Skeletal muscle tissue (tissue), 4 donors: Measurements from ENCODE around the gene MAPK9. TPM values are rescaled to one million over a fixed set of nuclear protein-coding genes. Genes with fewer than 3 reads are reported as not detected.
A peak's percentile ranks its signal among the peaks of the same experiment; 100 is the strongest.

Experiments
- H3K27ac ChIP-seq: one replicate; pipeline ENCODE4 v1.7.0; 2013; ENCODE audit warnings: mild to moderate bottlenecking, low read depth, low read length, inconsistent platforms
- H3K27me3 ChIP-seq, 3 donors: one replicate each; pipeline ENCODE4 v1.7.0; 2013; ENCODE audit warnings: low read length in 3 of 3; ENCODE audit not compliant: control insufficient read depth in 3 of 3, insufficient read depth in 3 of 3
- H3K36me3 ChIP-seq, 3 donors: one replicate each; pipeline ENCODE4 v1.7.0; 2013; ENCODE audit warnings: low read length in 3 of 3; ENCODE audit not compliant: control insufficient read depth in 3 of 3, insufficient read depth in 3 of 3
- H3K4me1 ChIP-seq, 3 donors: one replicate each; pipeline ENCODE4 v1.7.0; 2013; ENCODE audit warnings: low read length in 3 of 3, mild to moderate bottlenecking in 3 of 3; ENCODE audit not compliant: control insufficient read depth in 3 of 3, insufficient read depth in 3 of 3
- H3K4me3 ChIP-seq, 3 donors: one replicate each; pipeline ENCODE4 v1.7.0; 2013; ENCODE audit warnings: low read length in 3 of 3
- H3K9ac ChIP-seq, 3 donors: one replicate each; pipeline ENCODE4 v1.7.0; 2013; ENCODE audit warnings: low read length in 3 of 3, mild to moderate bottlenecking in 3 of 3, moderate library complexity in 2 of 3, low read depth in 1 of 3
- H3K9me3 ChIP-seq, 3 donors: one replicate each; pipeline ENCODE4 v1.7.0; 2013; ENCODE audit warnings: low read length in 3 of 3; ENCODE audit not compliant: control insufficient read depth in 3 of 3
- total RNA-seq: library from RNA; depleted of rRNA; stranded (reverse); fragments of >200 nt; gene quantifications from one replicate; pipeline ENCODE4 v1.2.3, GENCODE V29; 2014
- donor health status: Osteomylitis.

The MAPK9 gene
- total RNA-seq, 1 donor from 2014 or later: 31.3 TPM

DNA sequence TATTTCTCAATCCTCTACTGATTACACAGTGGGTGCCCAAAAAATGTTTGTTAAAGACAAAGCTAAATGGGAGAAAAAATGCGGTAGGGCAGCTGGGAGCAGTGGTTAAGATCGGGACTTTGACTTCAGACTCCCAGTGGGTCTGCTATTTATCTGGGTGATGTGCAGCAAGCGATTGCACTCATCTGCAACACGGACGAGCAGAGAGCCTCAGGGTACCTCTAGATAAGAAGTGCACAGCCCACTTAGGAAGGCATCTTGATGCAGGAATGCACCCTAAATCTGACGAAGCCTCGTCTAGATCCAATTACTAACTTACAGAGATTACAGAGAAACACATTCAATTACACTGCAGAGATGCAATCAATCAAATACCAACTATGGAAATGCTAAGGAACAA, 4.0 kb downstream of the MAPK9 start:
- H3K4me1 ChIP-seq: peaks cover 8 to 11% (median 9%) of the 10 kb centered on the region in 3 donors
- no peak overlapping the region for H3K9ac ChIP-seq
- H3K4me3 ChIP-seq: no peak overlapping the region
- H3K27me3 ChIP-seq: no peaks in the 10 kb centered on the region
- no peak overlapping the region for H3K27ac ChIP-seq
- no peaks in the 10 kb centered on the region for H3K9me3 ChIP-seq
- peaks cover 5 to 14% (median 6%) of the 10 kb centered on the region in 3 donors for H3K36me3 ChIP-seq

DNA sequence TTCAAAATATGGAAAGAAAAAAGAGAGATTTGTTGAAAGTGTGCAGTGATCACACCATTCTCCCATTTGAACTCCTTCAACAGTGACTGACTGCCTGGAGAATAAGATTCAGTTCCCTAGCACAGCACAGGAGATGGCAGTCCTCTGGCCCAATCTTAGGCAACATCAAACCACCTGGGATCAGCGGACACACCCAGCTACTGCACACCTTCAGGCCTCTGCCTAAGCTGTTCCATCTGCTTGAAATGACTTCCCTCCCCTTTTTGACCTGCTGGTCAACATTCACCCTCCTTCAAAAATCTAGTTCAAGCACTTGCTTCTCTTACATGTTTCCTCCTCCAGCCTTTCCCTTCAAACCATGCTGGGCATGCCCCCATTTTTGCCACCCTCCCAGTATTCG, 4.5 kb downstream of the MAPK9 start:
- Histone ChIP-seq H3K4me3 (no peak overlapping the region), H3K4me1 (peaks cover 8 to 11% (median 9%) of the 10 kb centered on the region in 3 donors), H3K27ac (no peak overlapping the region), H3K36me3 (peaks cover 9 to 16% (median 10%) of the 10 kb centered on the region in 3 donors), H3K9ac (no peak overlapping the region), H3K27me3 (no peaks in the 10 kb centered on the region), H3K9me3 (no peaks in the 10 kb centered on the region)

DNA sequence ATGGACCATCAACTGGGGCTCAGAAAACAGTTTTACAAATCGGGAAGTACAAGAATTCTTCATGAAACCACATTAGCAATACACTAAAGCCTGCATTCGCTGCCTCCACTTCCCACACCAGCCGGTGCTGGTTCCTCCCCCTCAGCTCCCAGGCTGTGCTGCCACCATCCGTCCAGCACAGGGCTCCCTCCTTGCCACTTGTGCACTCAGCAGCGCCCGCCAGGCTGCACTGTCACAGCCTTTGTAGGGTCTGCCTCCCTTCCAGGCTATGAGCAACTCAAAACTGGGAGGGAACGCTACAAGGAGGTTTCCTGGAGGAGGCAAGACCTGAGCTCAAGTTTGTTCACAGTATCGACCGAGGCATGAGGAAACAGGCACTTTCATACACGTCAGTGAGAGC, 7.7 kb downstream of the MAPK9 start:
- H3K9ac ChIP-seq: no peak overlapping the region
- H3K36me3 ChIP-seq: peaks cover 16 to 31% (median 21%) of the 10 kb centered on the region in 3 donors
- H3K9me3 ChIP-seq: no peaks in the 10 kb centered on the region
- no peaks in the 10 kb centered on the region for H3K27me3 ChIP-seq
- H3K4me3 ChIP-seq: no peak overlapping the region
- H3K27ac ChIP-seq: no peak overlapping the region
- H3K4me1 ChIP-seq: no peaks in the 10 kb centered on the region

DNA sequence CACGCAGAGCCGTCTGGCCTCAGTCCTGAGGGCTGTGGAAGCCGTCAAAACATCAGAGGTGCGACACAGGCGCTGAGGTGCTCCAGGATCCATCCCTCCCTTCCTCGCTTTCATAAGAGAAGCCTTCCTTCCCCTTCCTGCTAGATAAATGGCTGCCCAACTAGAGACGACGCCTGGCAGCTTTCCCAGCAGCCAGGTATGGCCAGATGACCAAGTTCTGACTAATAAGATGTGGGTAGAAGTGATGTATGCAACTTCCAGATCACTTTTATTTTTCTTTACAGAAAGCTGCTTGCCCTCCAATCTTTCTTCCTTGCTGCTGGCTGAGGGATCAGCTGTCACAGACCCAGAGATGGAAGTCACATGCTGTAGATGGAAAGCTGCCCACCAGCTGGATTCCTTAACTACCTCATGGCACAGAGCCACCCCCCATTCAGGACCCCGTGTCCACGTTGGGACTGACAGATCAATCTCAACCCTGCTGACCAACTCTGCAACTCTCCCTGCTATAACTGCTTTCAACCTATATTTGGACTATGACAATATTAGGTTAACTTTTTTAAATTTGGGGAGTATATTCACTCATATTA, 8.8 kb downstream of the MAPK9 start:
- H3K9me3 ChIP-seq: no peaks in the 10 kb centered on the region
- no peaks in the 10 kb centered on the region for H3K4me1 ChIP-seq
- H3K9ac ChIP-seq: no peak overlapping the region
- H3K4me3 ChIP-seq: no peak overlapping the region
- H3K36me3 ChIP-seq: peaks cover 18 to 35% (median 24%) of the 10 kb centered on the region in 3 donors
- no peaks in the 10 kb centered on the region for H3K27me3 ChIP-seq
- H3K27ac ChIP-seq: no peak overlapping the region

DNA sequence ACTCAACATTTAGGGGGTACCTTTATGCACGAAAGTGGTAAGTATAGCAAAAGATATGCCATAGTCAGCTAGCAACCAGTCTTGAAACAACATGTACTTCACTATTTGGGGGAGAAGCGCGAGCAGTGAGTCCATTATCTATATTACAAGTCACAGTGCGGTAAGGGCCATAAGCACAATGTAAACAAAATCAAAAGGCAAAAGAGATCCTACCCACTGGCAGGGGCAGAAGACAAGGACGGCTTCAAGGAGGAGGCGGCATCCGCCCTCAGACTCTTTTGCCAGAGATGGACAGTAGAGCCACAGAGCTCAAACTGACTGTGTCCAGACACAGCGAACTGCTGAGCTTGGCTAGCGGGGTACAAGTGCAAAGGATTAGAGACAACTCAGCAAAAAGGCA, 9.6 kb downstream of the MAPK9 start:
- H3K4me1 ChIP-seq: no peaks in the 10 kb centered on the region
- H3K27ac ChIP-seq: no peak overlapping the region
- H3K4me3 ChIP-seq: no peak overlapping the region
- H3K27me3 ChIP-seq: no peaks in the 10 kb centered on the region
- peaks cover 25 to 39% (median 32%) of the 10 kb centered on the region in 3 donors for H3K36me3 ChIP-seq
- no peak overlapping the region for H3K9ac ChIP-seq
- no peaks in the 10 kb centered on the region for H3K9me3 ChIP-seq

DNA sequence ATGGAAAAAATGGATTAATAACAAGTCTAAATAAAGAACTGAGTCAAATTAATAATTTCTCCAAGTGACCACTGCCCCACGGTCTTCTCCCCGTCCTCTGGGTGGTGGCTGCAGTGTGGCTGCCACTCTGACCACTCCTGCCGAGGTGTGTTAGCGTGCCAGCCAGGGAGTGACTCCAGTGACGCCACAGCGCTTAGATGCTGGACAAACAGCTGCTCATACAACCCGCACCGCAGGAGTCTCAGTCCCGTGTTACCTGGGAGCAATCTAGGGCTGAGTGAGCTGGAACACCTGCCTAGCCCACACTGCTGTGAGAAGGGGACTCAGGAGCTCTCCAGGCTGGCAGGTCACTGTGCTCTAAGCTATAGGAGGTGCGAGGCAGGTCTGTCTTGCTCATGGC, 10.2 kb downstream of the MAPK9 start:
- no peaks in the 10 kb centered on the region for H3K4me1 ChIP-seq
- peaks cover 29 to 44% (median 36%) of the 10 kb centered on the region in 3 donors for H3K36me3 ChIP-seq
- H3K27ac ChIP-seq: no peak overlapping the region
- no peak overlapping the region for H3K4me3 ChIP-seq
- H3K9me3 ChIP-seq: no peaks in the 10 kb centered on the region
- H3K9ac ChIP-seq: no peak overlapping the region
- no peaks in the 10 kb centered on the region for H3K27me3 ChIP-seq

DNA sequence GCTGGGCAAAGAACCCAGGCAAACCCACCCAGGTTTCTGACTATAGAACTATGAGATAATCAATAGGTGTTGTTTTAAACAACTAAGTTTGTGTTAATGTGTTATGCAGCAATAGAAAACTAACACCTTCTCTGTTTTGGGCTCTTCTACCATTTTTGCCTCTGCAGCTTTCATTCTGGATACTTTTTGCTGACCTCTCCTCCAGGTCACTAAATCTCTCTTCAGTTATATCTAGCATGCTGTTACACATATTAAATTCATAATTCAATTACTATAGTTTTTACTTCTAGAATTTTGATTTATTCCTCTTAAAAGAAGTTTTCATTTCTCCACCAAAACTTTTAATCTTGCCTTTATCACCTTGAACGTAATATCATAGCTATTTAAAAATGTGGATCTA, 17.2 kb downstream of the MAPK9 start:
- peaks cover 0 to 10% (median 0%) of the 10 kb centered on the region in 3 donors for H3K9me3 ChIP-seq

DNA sequence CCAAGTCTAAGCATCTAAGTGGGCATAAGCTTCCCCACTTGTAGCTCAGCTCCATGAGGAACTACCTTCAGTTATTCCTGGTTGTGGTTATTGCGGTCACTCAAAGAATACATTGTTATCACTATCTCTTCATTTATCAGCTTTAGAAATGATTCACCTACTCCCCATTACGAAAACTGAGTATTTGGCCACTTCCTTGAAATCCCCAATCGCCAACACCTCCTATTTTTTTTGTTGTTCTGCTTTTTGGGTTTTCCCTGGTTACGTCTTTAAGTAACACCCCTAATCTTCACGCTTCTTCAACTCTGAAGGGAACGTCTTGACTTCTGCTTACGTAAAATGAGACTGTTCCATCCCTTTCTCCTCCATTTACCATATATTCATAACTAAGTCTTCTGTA, 20.7 kb downstream of the MAPK9 start:
- Histone ChIP-seq H3K36me3 (peaks cover 38 to 49% (median 39%) of the 10 kb centered on the region in 3 donors), H3K9ac (no peak overlapping the region), H3K4me1 (no peaks in the 10 kb centered on the region), H3K4me3 (no peak overlapping the region), H3K27ac (no peak overlapping the region), H3K9me3 (peaks cover 3 to 10% (median 6%) of the 10 kb centered on the region in 3 donors), H3K27me3 (no peaks in the 10 kb centered on the region)

More for the DNA sequence above, 17.2 kb downstream of the MAPK9 start:
- H3K4me3 ChIP-seq: no peak overlapping the region
- peaks cover 36 to 51% (median 44%) of the 10 kb centered on the region in 3 donors for H3K36me3 ChIP-seq
- no peaks in the 10 kb centered on the region for H3K27me3 ChIP-seq
- no peak overlapping the region for H3K27ac ChIP-seq
- no peak overlapping the region for H3K9ac ChIP-seq
- H3K4me1 ChIP-seq: no peaks in the 10 kb centered on the region

DNA sequence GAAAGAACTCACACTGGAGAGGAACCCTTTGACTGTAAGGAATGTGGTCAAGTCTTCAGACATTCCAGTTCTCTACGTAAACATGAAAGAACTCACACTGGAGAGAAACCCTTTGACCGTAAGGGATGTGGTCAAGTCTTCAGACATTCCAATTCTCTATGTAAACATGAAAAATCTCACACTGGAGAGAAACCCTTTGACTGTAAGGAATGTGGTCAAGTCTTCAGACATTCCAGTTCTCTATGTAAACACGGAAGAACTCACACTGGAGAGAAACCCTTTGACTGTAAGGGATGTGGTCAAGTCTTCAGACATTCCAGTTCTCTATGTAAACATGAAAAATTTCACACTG, 32.6 kb downstream of the MAPK9 start:
- Histone ChIP-seq H3K36me3 (peaks cover 64 to 77% (median 75%) of the 10 kb centered on the region in 3 donors), H3K9ac (no peak overlapping the region), H3K4me3 (no peak overlapping the region), H3K9me3 (peaks cover 59 to 70% (median 67%) of the 10 kb centered on the region in 3 donors), H3K4me1 (no peaks in the 10 kb centered on the region), H3K27ac (no peak overlapping the region), H3K27me3 (no peaks in the 10 kb centered on the region)

DNA sequence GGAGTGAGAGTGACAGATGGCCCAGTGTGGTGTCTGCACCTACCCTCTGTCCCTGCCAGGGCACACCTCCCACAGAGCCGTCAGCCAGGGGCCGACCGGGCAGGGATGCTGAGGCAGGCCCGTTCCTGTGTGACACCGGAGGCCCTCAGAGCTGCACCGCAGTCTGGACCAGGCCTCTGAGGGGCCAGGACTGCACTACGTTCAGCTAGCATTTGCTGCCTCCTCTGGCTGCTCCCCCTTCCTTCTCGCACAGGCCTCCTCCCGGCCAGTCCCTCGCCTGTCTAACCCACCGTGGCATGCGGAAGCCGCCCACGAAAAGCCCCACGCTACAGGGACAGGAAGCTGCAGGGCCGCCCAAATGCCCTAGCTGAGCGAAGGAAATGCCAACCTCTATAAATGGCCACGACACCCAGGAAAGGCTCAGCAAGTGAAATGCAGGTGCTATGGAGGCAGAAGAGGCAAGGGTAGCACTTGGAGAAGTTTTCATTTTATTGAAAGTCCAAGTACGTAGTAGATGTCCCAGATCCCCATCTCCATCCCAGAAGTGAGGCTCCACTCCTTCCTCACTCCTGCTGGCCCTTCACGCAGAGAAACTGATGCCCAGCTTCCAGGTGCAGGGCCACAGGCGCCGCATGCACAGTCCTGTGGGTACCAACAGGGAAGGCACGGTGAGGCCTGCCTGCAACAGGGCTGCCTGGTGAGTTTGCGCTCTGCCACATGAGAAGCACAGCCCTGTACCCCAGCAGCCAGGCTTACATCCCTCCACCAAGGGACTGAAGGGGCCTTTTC, 38.7 kb downstream of the MAPK9 start:
- H3K36me3 ChIP-seq: peaks cover 59 to 72% (median 70%) of the 10 kb centered on the region in 3 donors
- H3K4me3 ChIP-seq: peak overlapping the region in 1 of 3 donors; percentile 45
- H3K27me3 ChIP-seq: no peaks in the 10 kb centered on the region
- H3K4me1 ChIP-seq: no peaks in the 10 kb centered on the region
- peaks cover 49 to 70% (median 68%) of the 10 kb centered on the region in 3 donors for H3K9me3 ChIP-seq
- no peak overlapping the region for H3K27ac ChIP-seq
- no peak overlapping the region for H3K9ac ChIP-seq
